Prostate gland (tissue), 2 donors: ENCODE data around the gene NRXN2.

Experiments
- CTCF ChIP-seq, 4 experiments: fragments of 200-600 bp in 2 of 4; fragments of 450-650 bp in 2 of 4; sonication (generic) in 2 of 4; IDR thresholded peaks; 1 replicate in 3 of 4; 2 replicates in 1 of 4; pipeline ENCODE4 v1.5.1; 2016 to 2019; ENCODE audit warnings: antibody characterized with exemption in 4 of 4, mild to moderate bottlenecking in 2 of 4, moderate library complexity in 2 of 4
- POLR2A ChIP-seq: fragments of 450-650 bp; IDR thresholded peaks from one replicate; pipeline ENCODE4 v1.6.1; 2016; ENCODE audit warnings: antibody characterized with exemption, mild to moderate bottlenecking

DNA sequence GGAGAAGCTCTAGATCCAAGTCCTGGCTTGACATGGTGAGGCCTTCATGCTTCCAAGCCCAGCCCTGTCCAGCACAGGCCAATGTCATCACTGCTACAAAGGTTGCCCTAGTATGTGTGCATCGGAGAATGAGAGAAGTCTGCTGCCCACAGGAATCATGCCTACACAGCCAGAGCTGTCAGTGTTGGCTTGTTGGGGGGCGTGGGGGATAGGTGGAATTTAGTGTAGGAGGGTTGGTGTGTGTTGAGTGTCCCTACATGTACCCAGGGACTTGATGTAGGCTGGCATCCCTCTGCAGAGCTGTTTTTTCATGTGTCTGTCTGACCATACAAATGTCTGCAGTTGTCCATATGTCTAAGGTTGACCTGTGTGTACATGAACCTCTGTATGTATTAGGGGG lies 94.4 kb downstream of the NRXN2 start:
- TF ChIP-seq CTCF (IDR thresholded peaks at IDR 0.05) (no peak), POLR2A (no peak)
